Measurements from ENCODE around the gene FN3KRP. TPM values are rescaled to one million over a fixed set of nuclear protein-coding genes. Genes with fewer than 3 reads are reported as not detected.

Gene FN3KRP
- total RNA-seq = 10 to 100 TPM in 7 of 9 donors, 1 to 10 TPM in 2; 6.8 to 20.3 (median 15.8) TPM
- 10 to 100 TPM; 11.5 to 23.1 TPM for polyA plus RNA-seq
- long read RNA-seq, donor 1, transcript FN3KRP-201 (6 exons, 1,849 nt) = major isoform, 41 of 46 reads
- long read RNA-seq, donor 1, partial matches to known transcripts = 0 of 46 reads
- long read RNA-seq, donor 1, other reads (novel, unspliced or antisense) = 5 of 46 reads
- long read RNA-seq, donor 2, transcript FN3KRP-201 (6 exons, 1,849 nt) = major isoform, 101 of 110 reads
- long read RNA-seq, donor 2, partial matches to known transcripts = 0 of 110 reads
- long read RNA-seq, donor 2, other reads (novel, unspliced or antisense) = 9 of 110 reads
- long read RNA-seq, donor 3, transcript FN3KRP-201 (6 exons, 1,849 nt) = major isoform, 47 of 49 reads
- long read RNA-seq, donor 3, partial matches to known transcripts = 1 of 49 reads
- long read RNA-seq, donor 3, other reads (novel, unspliced or antisense) = 1 of 49 reads

GRCh38 chr17:82716203-82717010, at the start of gene FN3KRP:
Gene FN3KRP (plus strand): TSS chr17:82716706. CDS start chr17:82716756, 50 bp downstream.
- ATAC-seq (peak; percentile 94 to 99 (median 97)), DNase-seq (peak; percentile 90 to 97 (median 97))
- H3K4me1 ChIP-seq = peaks cover 3 to 22% (median 16%) of the 10 kb centered on the region in 12 donors
- intact Hi-C loops (cut with DNase I) = loop anchor here in 3 of 10 donors (1.0 to 5.0 kb wide), 5 partner anchors 18 to 69 kb away; partner anchors contain the start of genes RAB40B (in 2 of the 3), WDR45B (in 2 of the 3) and TBCD (in 1 of the 3)
- H3K27me3 ChIP-seq = no peaks in the 10 kb centered on the region
- TF ChIP-seq CTCF (IDR thresholded peaks at IDR 0.05) = no peak
- no peak for TF ChIP-seq POLR2A (IDR thresholded peaks at IDR 0.05)
- WGBS, 4 donors = 0 to 1% (median 1%) methylated on average over 23 to 75 of the region's 75 CpGs
- H3K27ac ChIP-seq = peak within 1 kb of the TSS in 11 of 12 donors; percentile 42 to 81 (median 63)
- no peaks in the 10 kb centered on the region for H3K9me3 ChIP-seq
- H3K4me3 ChIP-seq = peak within 1 kb of the TSS; percentile 59 to 98 (median 94)
- H3K36me3 ChIP-seq = peaks cover 0 to 27% (median 21%) of the 10 kb centered on the region in 9 donors

GRCh38 chr17:82666931-82667667, 49.4 kb upstream of the FN3KRP start:
- DNase-seq = peak in 2 of 5 donors; percentile 18 to 34
- TF ChIP-seq CTCF (IDR thresholded peaks at IDR 0.05) (no peak), POLR2A (IDR thresholded peaks at IDR 0.05) (no peak)
- Histone ChIP-seq H3K27ac (no peak overlapping the region), H3K4me1 (peaks cover 0 to 23% (median 7%) of the 10 kb centered on the region in 12 donors), H3K4me3 (no peak overlapping the region), H3K36me3 (peaks cover 0 to 4% (median 0%) of the 10 kb centered on the region in 9 donors), H3K27me3 (no peaks in the 10 kb centered on the region), H3K9me3 (no peaks in the 10 kb centered on the region)
- no peak for ATAC-seq
- WGBS, 4 donors = 84 to 92% (median 90%) methylated on average over 18 to 28 of the region's 28 CpGs
- intact Hi-C loops (cut with DNase I) = loop anchor here in 6 of 10 donors (5.0 to 10.0 kb wide), 2 partner anchors 98 to 100 kb away; no protein-coding TSS in a partner anchor

GRCh38 chr17:82667668-82668000, 48.9 kb upstream of the FN3KRP start:
- DNase-seq (peak in 2 of 5 donors; percentile 16 to 40), ATAC-seq (no peak)
- peaks cover 0 to 23% (median 7%) of the 10 kb centered on the region in 12 donors for H3K4me1 ChIP-seq
- no peaks in the 10 kb centered on the region for H3K27me3 ChIP-seq
- no peak overlapping the region for H3K4me3 ChIP-seq
- no peak for TF ChIP-seq CTCF (IDR thresholded peaks at IDR 0.05)
- TF ChIP-seq POLR2A (IDR thresholded peaks at IDR 0.05) = no peak
- WGBS, 4 donors = 90 to 95% (median 92%) methylated on average over 8 to 15 of the region's 15 CpGs
- peaks cover 0 to 4% (median 0%) of the 10 kb centered on the region in 9 donors for H3K36me3 ChIP-seq
- intact Hi-C loops (cut with DNase I) = loop anchor here in 6 of 10 donors (5.0 to 10.0 kb wide), 2 partner anchors 97 to 100 kb away; no protein-coding TSS in a partner anchor
- H3K9me3 ChIP-seq = no peaks in the 10 kb centered on the region
- no peak overlapping the region for H3K27ac ChIP-seq

All from heart left ventricle (tissue), 16 donors.